Measurements from ENCODE around the gene TBPL1. TPM values are rescaled to one million over a fixed set of nuclear protein-coding genes. Genes with fewer than 3 reads are reported as not detected.

TBPL1 gene
- total RNA-seq, 3 donors from 2014 or later: 16.6 to 25.4 (median 23.3) TPM

DNA sequence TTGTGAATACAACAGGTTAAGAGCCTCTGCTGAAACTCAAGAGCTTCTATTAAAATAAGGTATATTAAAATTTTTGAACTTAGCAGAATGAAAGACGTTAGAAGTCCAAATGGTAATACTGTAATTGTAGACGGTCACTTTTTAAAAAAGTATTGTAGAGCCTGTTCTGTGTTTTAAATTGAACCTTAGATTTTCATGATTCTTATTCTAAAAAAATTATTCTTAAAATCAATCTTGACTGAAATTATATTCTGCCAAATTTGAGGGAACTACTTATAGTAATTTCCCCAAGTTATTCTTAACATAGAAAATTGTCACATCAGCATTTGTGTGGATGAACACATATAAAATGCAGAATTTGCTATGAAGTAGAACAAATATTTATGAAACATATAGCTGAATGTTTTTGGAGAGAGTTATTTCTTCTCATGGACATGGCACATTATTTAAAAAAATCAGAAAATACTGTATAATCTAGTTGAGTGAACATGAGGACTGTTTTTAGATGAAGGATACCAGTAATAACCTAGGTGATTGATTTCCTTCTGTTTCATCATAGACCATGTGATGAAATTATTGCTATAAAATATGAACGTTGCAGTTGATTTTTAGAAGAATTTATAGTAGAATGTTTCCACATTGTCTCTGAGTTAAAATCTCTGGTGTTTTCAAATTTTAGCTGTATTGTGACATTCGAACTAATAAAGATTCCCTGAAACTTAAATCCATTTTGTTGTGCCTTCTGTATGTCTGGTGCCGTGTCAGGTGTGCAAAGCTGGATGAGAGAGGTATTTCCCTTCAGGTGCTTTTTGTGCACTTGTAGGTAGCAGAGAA is 2.8 kb downstream of the TBPL1 start:
- Histone ChIP-seq H3K4me3 (no peak overlapping the region), H3K36me3 (ENCODE audit: low read depth) (no peaks in the 10 kb centered on the region), H3K9me3 (no peaks in the 10 kb centered on the region), H3K4me1 (ENCODE audit: low read depth) (peaks cover 23% of the 10 kb centered on the region)
- no peak for ATAC-seq
- DNase-seq: no peak
- TF ChIP-seq, protein P1, sequence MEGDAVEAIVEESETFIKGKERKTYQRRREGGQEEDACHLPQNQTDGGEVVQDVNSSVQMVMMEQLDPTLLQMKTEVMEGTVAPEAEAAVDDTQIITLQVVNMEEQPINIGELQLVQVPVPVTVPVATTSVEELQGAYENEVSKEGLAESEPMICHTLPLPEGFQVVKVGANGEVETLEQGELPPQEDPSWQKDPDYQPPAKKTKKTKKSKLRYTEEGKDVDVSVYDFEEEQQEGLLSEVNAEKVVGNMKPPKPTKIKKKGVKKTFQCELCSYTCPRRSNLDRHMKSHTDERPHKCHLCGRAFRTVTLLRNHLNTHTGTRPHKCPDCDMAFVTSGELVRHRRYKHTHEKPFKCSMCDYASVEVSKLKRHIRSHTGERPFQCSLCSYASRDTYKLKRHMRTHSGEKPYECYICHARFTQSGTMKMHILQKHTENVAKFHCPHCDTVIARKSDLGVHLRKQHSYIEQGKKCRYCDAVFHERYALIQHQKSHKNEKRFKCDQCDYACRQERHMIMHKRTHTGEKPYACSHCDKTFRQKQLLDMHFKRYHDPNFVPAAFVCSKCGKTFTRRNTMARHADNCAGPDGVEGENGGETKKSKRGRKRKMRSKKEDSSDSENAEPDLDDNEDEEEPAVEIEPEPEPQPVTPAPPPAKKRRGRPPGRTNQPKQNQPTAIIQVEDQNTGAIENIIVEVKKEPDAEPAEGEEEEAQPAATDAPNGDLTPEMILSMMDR (IDR thresholded peaks at IDR 0.05): no peak
- intact Hi-C loops (cut with DNase I, micrococcal nuclease): no loop called here

DNA sequence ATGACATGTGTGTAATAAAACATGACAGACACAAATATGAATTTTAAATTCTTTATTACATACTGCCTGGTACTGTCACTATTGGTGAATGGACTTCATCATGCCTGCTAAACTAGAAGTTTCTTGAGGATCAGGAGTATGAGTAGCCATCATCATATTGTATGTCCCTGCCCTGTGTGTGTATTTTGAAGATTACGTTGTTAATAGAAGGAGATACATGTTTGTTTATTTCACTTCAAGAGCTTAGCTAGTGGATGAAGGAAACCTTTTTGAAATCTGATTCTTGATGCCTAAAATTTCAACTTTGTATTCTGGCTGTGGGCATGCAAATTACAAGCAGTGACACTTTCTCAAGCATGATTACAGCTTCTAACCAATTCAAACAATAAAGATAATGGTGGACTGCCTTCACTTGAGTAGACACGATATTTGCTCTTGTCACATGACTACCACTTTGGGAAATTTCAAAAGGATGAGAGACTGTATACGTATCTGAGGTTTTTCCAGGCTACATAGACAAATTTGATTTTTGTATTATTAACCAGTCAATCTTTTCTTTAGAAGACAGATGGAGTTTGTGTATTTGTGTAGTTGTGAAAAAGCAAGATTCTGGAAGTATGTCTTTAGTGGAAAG is 3.5 kb downstream of the TBPL1 start:
- Histone ChIP-seq H3K4me1 (ENCODE audit: low read depth) (peaks cover 23% of the 10 kb centered on the region), H3K36me3 (ENCODE audit: low read depth) (no peaks in the 10 kb centered on the region), H3K4me3 (no peak overlapping the region), H3K9me3 (no peaks in the 10 kb centered on the region)
- ATAC-seq (no peak), DNase-seq (no peak)
- TF ChIP-seq, protein P1 (IDR thresholded peaks at IDR 0.05): no peak
- intact Hi-C loops (cut with DNase I, micrococcal nuclease): no loop called here

DNA sequence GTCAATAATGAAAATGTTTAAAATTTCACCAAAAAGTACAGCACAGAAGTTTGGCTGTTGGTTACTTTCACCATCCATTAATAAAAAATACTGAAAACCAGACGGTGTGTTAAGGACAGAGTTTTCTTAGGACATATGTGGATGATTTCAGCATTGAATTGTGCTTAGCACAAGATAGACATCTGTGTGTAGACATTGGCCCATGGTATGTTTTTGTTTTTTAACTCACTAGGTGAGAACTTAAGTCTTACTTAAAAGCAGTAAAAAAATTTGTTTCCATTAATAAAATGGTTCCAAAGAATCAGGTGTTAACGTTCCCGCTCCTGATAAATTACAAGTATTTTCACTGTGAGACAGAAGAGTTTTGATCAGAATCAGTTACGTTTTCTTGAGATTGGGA is 4.2 kb downstream of the TBPL1 start:
- Histone ChIP-seq H3K9me3 (no peaks in the 10 kb centered on the region), H3K36me3 (ENCODE audit: low read depth) (no peaks in the 10 kb centered on the region), H3K4me1 (ENCODE audit: low read depth) (peaks cover 23% of the 10 kb centered on the region), H3K4me3 (no peak overlapping the region)
- intact Hi-C loops (cut with DNase I, micrococcal nuclease): no loop called here
- DNase-seq: no peak
- TF ChIP-seq, protein P1 (IDR thresholded peaks at IDR 0.05): no peak
- ATAC-seq: no peak

DNA sequence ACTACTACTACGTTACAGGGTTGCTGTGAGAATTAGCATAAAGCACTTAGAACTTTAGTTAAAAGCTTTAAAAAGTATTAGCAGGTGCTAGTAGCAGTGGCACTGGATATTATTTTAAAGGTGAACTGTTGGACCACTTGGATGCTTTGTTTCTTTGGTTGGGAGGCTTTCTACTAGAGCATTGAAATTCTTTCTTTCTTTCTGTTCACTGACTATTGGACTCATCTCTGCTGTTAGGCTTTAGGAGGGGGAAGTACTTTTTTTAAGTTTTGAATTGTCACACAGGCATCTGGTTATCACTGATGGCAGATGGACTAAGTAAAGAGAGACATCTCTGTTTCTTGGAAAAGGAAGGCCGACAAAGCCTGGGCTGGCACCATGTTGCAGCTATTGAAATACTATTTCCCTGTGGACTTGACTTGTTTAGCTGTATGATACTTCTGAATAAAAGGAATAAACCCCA is 4.8 kb downstream of the TBPL1 start:
- TF ChIP-seq, protein P1 (IDR thresholded peaks at IDR 0.05): no peak
- Histone ChIP-seq H3K4me1 (ENCODE audit: low read depth) (peaks cover 23% of the 10 kb centered on the region), H3K9me3 (no peaks in the 10 kb centered on the region), H3K36me3 (ENCODE audit: low read depth) (no peaks in the 10 kb centered on the region), H3K4me3 (no peak overlapping the region)
- intact Hi-C loops (cut with DNase I, micrococcal nuclease): no loop called here
- DNase-seq: no peak
- no peak for ATAC-seq

GRCh38 chr6:133958791-133959190 is 5.8 kb downstream of the TBPL1 start:
- TF ChIP-seq, protein P1 (IDR thresholded peaks at IDR 0.05): no peak
- peaks cover 22% of the 10 kb centered on the region for H3K4me1 ChIP-seq (ENCODE audit: low read depth)
- no peaks in the 10 kb centered on the region for H3K9me3 ChIP-seq
- H3K36me3 ChIP-seq (ENCODE audit: low read depth): no peaks in the 10 kb centered on the region
- DNase-seq (no peak), ATAC-seq (no peak)
- intact Hi-C loops (cut with DNase I, micrococcal nuclease): no loop called here
- no peak overlapping the region for H3K4me3 ChIP-seq

All from mucosa of descending colon (tissue), 3 donors.